ENCODE measurements around the gene HGD. TPM values are rescaled to one million over a fixed set of nuclear protein-coding genes. Genes with fewer than 3 reads are reported as not detected.

Gene HGD
- polyA plus RNA-seq, 3 donors, result 0.29 to 0.38 TPM; not detected in 1

DNA sequence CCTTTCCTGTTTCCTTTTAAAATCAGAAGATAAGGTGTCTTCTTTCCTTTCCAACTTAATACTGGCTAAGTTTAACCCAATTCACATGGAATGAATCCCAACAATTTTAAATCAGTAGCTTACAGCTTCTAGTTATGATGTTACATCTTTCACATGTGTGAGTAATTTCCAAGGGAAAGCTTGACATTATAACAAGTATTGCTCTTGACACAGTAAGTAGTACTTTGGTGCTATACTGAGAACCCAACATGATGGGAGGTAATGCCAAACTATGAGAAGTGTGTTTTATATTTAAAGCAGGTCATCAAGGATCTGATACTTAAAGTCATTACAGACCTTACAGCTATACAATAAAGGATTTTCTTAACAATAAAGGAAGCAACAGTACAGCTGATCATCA, 31.2 kb upstream of the HGD start:
- Histone ChIP-seq H3K27ac (ENCODE audit: low read depth in 1 of 2, low read length in 2 of 2) (no peak overlapping the region), H4K20me1 (ENCODE audit: insufficient read depth, low read length) (no peaks in the 10 kb centered on the region), H3K36me3 (replicated peaks in 1 of 2; ENCODE audit: control insufficient read depth in 1 of 2, insufficient read depth in 2 of 2, low read length in 2 of 2) (peaks cover 0 to 9% of the 10 kb centered on the region in 2 donors), H3K79me2 (ENCODE audit: insufficient read depth, low read length) (no peaks in the 10 kb centered on the region), H3K9me3 (replicated peaks in 1 of 2; ENCODE audit: control insufficient read depth in 1 of 2, insufficient read depth in 1 of 2, low read length in 2 of 2) (no peaks in the 10 kb centered on the region), H2AFZ (ENCODE audit: insufficient read depth, low read depth, low read length, poor library complexity, severe bottlenecking) (no peak overlapping the region), H3K4me1 (ENCODE audit: control insufficient read depth in 1 of 2, insufficient read depth in 2 of 2, low read length in 2 of 2) (no peaks in the 10 kb centered on the region), H3K4me3 (replicated peaks in 1 of 3; ENCODE audit: low read depth in 2 of 3, low read length in 3 of 3) (no peak overlapping the region), H3K4me2 (replicated peaks; ENCODE audit: extremely low read depth, low read length, poor library complexity, severe bottlenecking) (no peak overlapping the region), H3K9ac (ENCODE audit: insufficient read depth, low read length, poor library complexity, severe bottlenecking) (no peak overlapping the region), H3K27me3 (ENCODE audit: control insufficient read depth in 2 of 2, insufficient read depth in 2 of 2, low read length in 2 of 2) (no peaks in the 10 kb centered on the region)
- DNase-seq, result no peak
- Mint-ChIP-seq H3K9me3 (no peaks in the 10 kb centered on the region), H3K27ac (no peak overlapping the region), H3K4me1 (no peaks in the 10 kb centered on the region), H3K4me3 (no peak overlapping the region), H3K27me3 (ENCODE audit: low read depth in 3 of 3) (no peaks in the 10 kb centered on the region), H3K36me3 (peaks cover 0 to 2% of the 10 kb centered on the region in 2 donors)
- intact Hi-C loops (cut with micrococcal nuclease), result no loop called here
- TF ChIP-seq CTCF (IDR thresholded peaks at IDR 0.05), result no peak

DNA sequence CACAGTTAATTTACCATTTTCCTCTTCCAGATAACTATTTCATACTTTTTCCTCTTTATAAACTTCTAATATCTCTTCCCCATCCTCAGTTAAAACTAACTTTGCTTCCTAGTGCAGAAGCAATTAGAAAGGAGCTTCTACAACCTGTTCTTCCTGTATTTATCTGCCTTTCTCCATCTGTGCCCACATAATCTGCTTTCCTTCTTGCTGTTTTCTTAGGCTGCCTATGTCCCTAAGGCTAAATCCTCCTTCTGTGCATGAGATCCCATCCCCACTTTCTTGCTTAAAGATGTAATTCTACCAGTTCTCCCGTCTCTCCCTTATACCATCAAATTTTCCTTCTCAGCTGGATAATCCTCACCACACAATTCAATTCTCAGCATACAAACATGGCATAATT, 28.3 kb upstream of the HGD start:
- no peaks in the 10 kb centered on the region for H3K4me1 Mint-ChIP-seq
- no peak overlapping the region for H3K4me3 ChIP-seq (replicated peaks in 1 of 3; ENCODE audit: low read depth in 2 of 3, low read length in 3 of 3)
- no peak for DNase-seq
- H4K20me1 ChIP-seq (ENCODE audit: insufficient read depth, low read length), result no peaks in the 10 kb centered on the region
- H3K27ac Mint-ChIP-seq, result no peak overlapping the region
- H3K36me3 ChIP-seq (replicated peaks in 1 of 2; ENCODE audit: control insufficient read depth in 1 of 2, insufficient read depth in 2 of 2, low read length in 2 of 2), result peaks cover 0 to 9% of the 10 kb centered on the region in 2 donors
- no peaks in the 10 kb centered on the region for H3K27me3 Mint-ChIP-seq (ENCODE audit: low read depth in 3 of 3)
- no peak overlapping the region for H3K27ac ChIP-seq (ENCODE audit: low read depth in 1 of 2, low read length in 2 of 2)
- 91% methylated on average over 1 of the region's 1 CpG for WGBS (ENCODE audit: insufficient coverage)
- no peak overlapping the region for H3K4me2 ChIP-seq (replicated peaks; ENCODE audit: extremely low read depth, low read length, poor library complexity, severe bottlenecking)
- H3K9me3 ChIP-seq (replicated peaks in 1 of 2; ENCODE audit: control insufficient read depth in 1 of 2, insufficient read depth in 1 of 2, low read length in 2 of 2), result no peaks in the 10 kb centered on the region
- H3K4me3 Mint-ChIP-seq, result no peak overlapping the region
- peaks cover 9 to 10% of the 10 kb centered on the region in 2 donors for H3K36me3 Mint-ChIP-seq
- no peak overlapping the region for H2AFZ ChIP-seq (ENCODE audit: insufficient read depth, low read depth, low read length, poor library complexity, severe bottlenecking)
- no peaks in the 10 kb centered on the region for H3K4me1 ChIP-seq (ENCODE audit: control insufficient read depth in 1 of 2, insufficient read depth in 2 of 2, low read length in 2 of 2)
- no peaks in the 10 kb centered on the region for H3K9me3 Mint-ChIP-seq
- no peak overlapping the region for H3K9ac ChIP-seq (ENCODE audit: insufficient read depth, low read length, poor library complexity, severe bottlenecking)
- intact Hi-C loops (cut with micrococcal nuclease), result no loop called here
- no peaks in the 10 kb centered on the region for H3K79me2 ChIP-seq (ENCODE audit: insufficient read depth, low read length)
- no peaks in the 10 kb centered on the region for H3K27me3 ChIP-seq (ENCODE audit: control insufficient read depth in 2 of 2, insufficient read depth in 2 of 2, low read length in 2 of 2)
- TF ChIP-seq CTCF (IDR thresholded peaks at IDR 0.05), result no peak

Data from CD14-positive monocyte (primary cell).